Kidney epithelial cell (primary cell): Measurements from ENCODE around the gene NBAS. TPM values are rescaled to one million over a fixed set of nuclear protein-coding genes. Genes with fewer than 3 reads are reported as not detected.

ENCODE experiments used
- DNase-seq: peaks from one replicate; pipeline ENCODE4 v3.0.0-alpha.2; 2010; ENCODE audit warnings: low read depth
- H3K27me3 ChIP-seq: 2 replicates; pipeline ENCODE4 v1.6.0; 2011; ENCODE audit warnings: low read length; ENCODE audit not compliant: control insufficient read depth, insufficient read depth
- H3K36me3 ChIP-seq: 2 replicates; pipeline ENCODE4 v1.5.1; 2011; ENCODE audit warnings: low read length; ENCODE audit not compliant: control insufficient read depth, insufficient read depth
- H3K4me3 ChIP-seq: 2 replicates; pipeline ENCODE4 v1.5.1; 2011; ENCODE audit warnings: low read depth, mild to moderate bottlenecking, control low read depth, low read length
- total RNA-seq: library from RNA; depleted of rRNA; stranded (reverse); fragments of >200 nt; gene quantifications from 2 replicates; pipeline ENCODE4 v1.2.3, GENCODE V29; 2015
- TF ChIP-seq, protein P1 (sequence below): IDR thresholded peaks from 2 replicates; pipeline ENCODE4 v1.5.1; 2011; ENCODE audit warnings: mild to moderate bottlenecking, moderate library complexity, low read length, control low read depth, inconsistent platforms; ENCODE audit not compliant: insufficient read depth, poor library complexity, severe bottlenecking

NBAS gene
- total RNA-seq, 1 donor from 2014 or later: 67.0 TPM

DNA sequence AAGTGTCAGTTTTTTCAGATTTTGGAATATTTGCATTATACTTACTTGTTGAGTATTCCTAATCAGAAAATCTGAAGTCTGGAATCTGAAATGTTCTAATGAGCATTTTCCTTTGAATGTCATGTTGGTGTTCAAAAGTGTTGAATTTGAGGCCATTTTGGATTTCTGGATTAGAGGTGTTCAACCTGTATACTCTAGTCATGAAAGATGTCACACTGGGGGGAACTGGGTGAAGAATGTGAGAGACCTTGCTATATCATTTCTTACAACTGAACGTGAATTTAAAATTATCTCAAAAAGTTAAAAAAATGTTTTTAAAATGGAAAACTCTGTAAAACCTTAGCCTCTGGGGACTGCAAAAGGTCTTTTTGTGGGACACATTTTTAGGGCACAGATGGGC lies 384.5 kb downstream of the NBAS start:
- no peak overlapping the region for H3K4me3 ChIP-seq
- no peaks in the 10 kb centered on the region for H3K36me3 ChIP-seq
- TF ChIP-seq, protein P1, sequence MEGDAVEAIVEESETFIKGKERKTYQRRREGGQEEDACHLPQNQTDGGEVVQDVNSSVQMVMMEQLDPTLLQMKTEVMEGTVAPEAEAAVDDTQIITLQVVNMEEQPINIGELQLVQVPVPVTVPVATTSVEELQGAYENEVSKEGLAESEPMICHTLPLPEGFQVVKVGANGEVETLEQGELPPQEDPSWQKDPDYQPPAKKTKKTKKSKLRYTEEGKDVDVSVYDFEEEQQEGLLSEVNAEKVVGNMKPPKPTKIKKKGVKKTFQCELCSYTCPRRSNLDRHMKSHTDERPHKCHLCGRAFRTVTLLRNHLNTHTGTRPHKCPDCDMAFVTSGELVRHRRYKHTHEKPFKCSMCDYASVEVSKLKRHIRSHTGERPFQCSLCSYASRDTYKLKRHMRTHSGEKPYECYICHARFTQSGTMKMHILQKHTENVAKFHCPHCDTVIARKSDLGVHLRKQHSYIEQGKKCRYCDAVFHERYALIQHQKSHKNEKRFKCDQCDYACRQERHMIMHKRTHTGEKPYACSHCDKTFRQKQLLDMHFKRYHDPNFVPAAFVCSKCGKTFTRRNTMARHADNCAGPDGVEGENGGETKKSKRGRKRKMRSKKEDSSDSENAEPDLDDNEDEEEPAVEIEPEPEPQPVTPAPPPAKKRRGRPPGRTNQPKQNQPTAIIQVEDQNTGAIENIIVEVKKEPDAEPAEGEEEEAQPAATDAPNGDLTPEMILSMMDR: no peak
- DNase-seq: no peak
- no peaks in the 10 kb centered on the region for H3K27me3 ChIP-seq

DNA sequence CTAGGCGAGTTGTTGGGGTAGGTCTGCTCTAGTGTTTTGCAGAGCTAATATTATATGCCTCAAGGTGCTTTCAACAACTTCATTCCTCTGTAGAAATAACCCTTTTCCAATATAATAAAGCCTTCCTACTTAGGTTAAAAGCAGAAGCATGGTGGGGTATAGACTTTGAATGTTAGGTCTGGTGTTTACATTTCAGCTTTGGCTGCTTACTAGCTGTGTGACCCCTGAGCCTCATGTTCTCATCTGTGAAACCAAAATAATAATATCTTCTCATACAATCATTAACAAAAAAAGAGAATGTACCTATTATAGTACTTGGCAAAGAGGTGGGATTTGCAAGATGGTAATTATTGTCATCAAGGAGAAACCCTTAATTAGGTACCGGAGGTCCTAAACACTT lies 386.6 kb downstream of the NBAS start:
- TF ChIP-seq, protein P1: no peak
- no peaks in the 10 kb centered on the region for H3K36me3 ChIP-seq
- H3K27me3 ChIP-seq: no peaks in the 10 kb centered on the region
- no peak for DNase-seq
- H3K4me3 ChIP-seq: no peak overlapping the region

DNA sequence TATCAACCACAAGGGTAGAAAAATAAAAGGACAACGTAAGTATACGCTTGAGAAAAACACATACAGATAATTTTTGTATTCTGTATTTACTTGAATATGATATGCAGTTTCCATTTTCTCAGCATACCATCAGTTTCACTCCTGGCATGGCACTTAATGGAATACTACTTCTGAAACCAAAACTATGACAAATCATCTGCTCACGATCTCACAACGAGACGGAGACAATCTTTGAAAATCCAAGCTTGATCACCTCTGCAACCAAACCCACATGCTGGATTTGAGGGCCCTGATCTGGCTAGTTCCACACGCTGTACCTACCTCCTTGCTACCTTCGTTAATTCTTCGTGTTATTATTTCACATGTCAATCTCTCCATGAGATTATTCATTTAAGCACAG lies 387.6 kb downstream of the NBAS start:
- Histone ChIP-seq H3K36me3 (no peaks in the 10 kb centered on the region), H3K27me3 (no peaks in the 10 kb centered on the region), H3K4me3 (no peak overlapping the region)
- TF ChIP-seq, protein P1: no peak
- no peak for DNase-seq

DNA sequence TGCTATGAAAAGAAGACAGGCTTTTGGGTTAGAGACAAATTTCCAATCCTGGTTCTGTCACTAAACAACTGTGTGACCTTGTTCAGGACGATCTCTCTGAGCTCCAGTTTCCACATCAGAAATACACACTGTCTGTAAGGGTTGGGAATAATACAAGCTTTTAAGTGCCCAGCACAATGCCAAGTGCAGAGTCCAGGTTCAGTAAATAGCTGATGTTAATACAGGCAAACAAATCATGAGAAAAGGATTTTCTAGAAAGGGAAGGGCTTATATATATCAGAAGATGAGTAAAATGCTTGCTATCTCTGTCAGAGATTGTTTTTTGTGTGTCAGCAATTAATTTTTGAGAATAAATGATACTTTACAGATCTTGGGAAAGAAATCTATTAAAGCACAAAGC lies 388.3 kb downstream of the NBAS start:
- H3K4me3 ChIP-seq: no peak overlapping the region
- H3K36me3 ChIP-seq: no peaks in the 10 kb centered on the region
- TF ChIP-seq, protein P1: no peak
- DNase-seq: no peak
- H3K27me3 ChIP-seq: no peaks in the 10 kb centered on the region

DNA sequence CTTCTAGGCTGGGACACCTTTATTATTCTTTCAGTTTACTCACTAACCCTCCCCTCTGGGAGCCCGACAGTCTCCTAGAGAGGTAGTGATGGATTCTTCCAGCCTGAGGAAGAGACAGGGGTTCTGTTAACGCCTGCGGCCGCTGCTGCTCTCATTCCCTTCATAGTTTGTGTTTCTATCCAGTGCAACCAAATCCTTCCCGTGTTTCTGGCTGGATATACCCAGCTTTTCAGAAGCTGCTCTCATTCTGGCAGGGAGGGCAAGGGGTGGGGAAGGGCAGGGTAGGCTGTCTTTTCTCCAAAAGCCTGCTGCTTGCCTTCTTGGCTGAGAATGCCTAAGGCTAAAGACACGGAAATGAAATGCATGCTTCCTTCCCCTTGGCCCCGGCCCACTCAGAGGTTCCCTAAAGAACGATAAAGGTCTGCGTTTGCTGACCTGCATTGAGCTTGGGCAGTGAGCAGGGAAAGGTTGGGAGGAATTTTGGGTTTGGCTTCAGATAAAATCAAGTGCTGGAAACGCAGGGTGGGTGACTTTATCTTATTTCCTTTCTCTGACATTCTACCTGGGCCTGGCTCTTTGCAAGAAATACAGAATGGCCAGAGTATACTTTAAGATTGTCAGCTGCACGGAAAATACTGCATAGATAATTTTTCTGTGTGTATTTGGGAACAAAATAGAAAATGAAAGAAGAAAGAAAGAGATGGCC lies 390.9 kb downstream of the NBAS start:
- Histone ChIP-seq H3K4me3 (no peak overlapping the region), H3K36me3 (no peaks in the 10 kb centered on the region), H3K27me3 (no peaks in the 10 kb centered on the region)
- TF ChIP-seq, protein P1: no peak
- DNase-seq: peak; percentile 18

DNA sequence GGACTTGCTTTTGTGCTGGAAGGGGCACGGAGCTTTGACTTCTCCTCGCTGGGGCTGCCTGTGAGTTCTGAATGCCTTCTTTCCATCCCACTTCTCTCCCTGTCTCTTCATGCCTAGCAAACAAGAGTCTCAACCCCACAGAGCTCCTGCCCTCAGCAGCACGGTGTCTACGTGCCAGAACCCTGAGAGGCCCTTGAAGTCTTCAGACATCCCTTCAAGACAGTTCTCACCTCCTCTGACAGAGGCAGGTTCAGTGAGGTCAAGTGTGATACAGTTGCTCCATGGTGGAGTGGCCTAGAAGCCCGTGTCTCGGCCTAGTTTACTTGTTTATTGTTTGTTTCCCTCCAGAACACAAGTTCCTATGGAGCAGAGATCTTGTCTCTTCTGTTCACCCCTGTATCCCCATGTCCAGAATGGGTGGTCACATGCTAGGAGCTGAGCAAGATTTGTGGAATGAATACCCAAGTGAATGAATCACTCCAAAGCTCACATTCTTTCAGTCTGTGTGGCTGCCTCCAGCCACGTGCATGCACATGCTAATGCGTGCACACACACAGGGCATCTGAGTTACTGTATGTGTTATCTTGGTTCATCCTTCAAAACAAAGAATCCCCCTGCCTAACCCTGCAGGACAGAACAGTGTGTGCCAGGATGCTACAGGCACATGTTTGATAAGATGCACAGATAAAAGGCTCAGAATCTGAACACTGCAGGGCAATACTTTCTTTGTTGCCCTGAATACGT lies 391.6 kb downstream of the NBAS start:
- no peaks in the 10 kb centered on the region for H3K27me3 ChIP-seq
- DNase-seq: peak; percentile 90
- no peaks in the 10 kb centered on the region for H3K36me3 ChIP-seq
- H3K4me3 ChIP-seq: no peak overlapping the region
- TF ChIP-seq, protein P1: no peak
